Urinary bladder (tissue), 4 donors: ENCODE measurements around the gene COX7B. TPM values are rescaled to one million over a fixed set of nuclear protein-coding genes. Genes with fewer than 3 reads are reported as not detected.
"Not testable (repeated sequence)": the region's sequence is repeated elsewhere in the genome, so short reads cannot be mapped to it uniquely, and the experiment has no call there.

Source experiments
- DNase-seq: peaks from one replicate; pipeline ENCODE4 v3.0.0-alpha.2; 2015; ENCODE audit errors: extremely low spot score
- H3K27ac ChIP-seq: one replicate; pipeline ENCODE4 v1.5.1; 2013; ENCODE audit warnings: low read depth, mild to moderate bottlenecking, moderate library complexity
- H3K36me3 ChIP-seq: one replicate; pipeline ENCODE4 v1.6.1; 2013; ENCODE audit warnings: mild to moderate bottlenecking, moderate library complexity; ENCODE audit not compliant: insufficient read depth
- H3K4me1 ChIP-seq: one replicate; pipeline ENCODE4 v1.6.1; 2013; ENCODE audit warnings: mild to moderate bottlenecking, moderate library complexity; ENCODE audit not compliant: insufficient read depth
- H3K4me3 ChIP-seq: one replicate; pipeline ENCODE4 v1.5.1; 2013; ENCODE audit warnings: low read depth, low read length
- WGBS: extraction: QIAGEN DNeasy Blood & Tissue Kit; methylation state at CpG from one replicate; pipeline ENCODE4 v1.1.7; 2013; 5-methylcytosine and 5-hydroxymethylcytosine counted together
- polyA plus RNA-seq: library from polyadenylated mRNA; stranded (reverse); fragments of 200-250 nt; gene quantifications from one replicate; pipeline ENCODE4 v1.2.3, GENCODE V29; 2013
- total RNA-seq: library from RNA; depleted of rRNA; stranded (reverse); fragments of >200 nt; gene quantifications from one replicate; pipeline ENCODE4 v1.2.3, GENCODE V29; 2014
- donor health status: healthy with polysubstance abuse.
- donor health status: healthy.

Gene COX7B
- total RNA-seq (350 TPM), polyA plus RNA-seq (645 TPM)

DNA sequence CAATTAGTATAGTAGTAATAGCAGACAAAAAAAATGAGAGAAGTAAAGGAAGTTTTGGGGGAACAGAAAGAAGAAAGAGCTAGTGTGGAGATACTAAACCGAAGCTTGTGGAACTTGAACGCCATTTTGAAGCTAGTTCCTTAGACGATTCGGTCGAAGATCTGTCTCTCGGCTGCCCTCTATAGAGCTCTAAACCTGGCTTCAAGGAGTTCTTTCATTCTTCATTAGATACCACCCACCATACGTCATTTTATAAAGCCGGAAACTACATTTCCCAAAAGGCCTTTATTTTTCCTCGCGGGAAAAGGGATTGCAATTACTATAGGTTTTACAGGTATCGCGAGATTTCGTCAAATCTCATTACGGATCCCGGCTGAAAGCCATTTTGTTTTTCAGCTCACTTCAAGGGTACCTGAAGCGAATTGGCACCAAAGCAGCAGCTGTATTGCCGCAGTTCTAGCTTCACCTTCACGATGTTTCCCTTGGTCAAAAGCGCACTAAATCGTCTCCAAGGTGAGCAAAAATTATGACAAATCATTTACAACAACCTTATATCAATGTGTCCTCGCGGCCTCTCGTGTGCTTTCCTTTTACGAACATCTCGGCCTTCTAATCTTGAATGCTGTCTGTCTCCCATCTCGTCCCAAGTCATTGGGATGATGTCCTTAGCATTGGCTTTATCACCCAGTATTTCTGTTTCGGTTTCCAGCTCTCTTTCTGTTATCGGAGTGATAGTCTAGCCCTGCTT is at the start of gene COX7B:
TSS of gene COX7B (plus strand) at position 388 of the 748 bp plus-strand sequence. CDS start at position 474, 86 bp downstream.
- Histone ChIP-seq H3K4me1 (no peaks in the 10 kb centered on the region), H3K27ac (peak within 1 kb of the TSS; percentile 50), H3K4me3 (peak within 1 kb of the TSS; percentile 49), H3K36me3 (no peaks in the 10 kb centered on the region)
- peak; percentile 96 for DNase-seq
- WGBS: under 1% methylated on average over 28 of the region's 28 CpGs

DNA sequence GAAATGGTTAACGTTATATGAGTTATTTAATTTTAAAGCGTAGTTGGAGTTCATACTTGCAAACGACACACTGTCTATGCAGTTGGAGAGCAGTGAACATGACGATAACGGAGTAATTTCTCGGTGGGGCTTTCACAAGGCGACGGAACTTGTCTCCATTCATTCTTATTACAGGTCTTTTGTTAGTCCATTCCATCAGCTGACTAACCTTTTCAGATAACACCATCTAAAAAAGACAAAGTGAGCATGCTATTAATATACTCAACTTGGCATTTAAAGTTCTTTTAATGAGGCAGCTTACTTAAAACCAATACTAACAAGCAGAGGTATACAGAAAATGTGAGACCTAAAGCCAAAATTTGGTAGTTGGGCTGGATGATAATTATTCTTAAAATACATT is 23.9 kb upstream of the COX7B start:
- no peak overlapping the region for H3K27ac ChIP-seq
- no peaks in the 10 kb centered on the region for H3K4me1 ChIP-seq
- H3K4me3 ChIP-seq: no peak overlapping the region
- no peak for DNase-seq
- 96% methylated on average over 8 of the region's 8 CpGs for WGBS
- no peaks in the 10 kb centered on the region for H3K36me3 ChIP-seq

DNA sequence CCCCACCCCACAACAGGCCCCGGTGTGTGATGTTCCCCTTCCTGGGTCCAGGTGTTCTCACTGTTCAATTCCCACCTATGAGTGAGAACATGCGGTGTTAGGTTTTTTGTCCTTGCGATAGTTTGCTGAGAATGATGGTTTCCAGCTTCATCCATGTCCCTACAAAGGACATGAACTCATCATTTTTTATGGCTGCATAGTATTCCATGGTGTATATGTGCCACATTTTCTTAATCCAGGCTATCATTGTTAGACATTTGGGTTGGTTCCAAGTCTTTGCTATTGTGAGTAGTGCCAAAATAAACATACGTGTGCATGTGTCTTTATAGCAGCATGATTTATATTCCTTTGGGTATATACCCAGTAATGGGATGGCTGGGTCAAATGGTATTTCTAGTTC is 17.9 kb upstream of the COX7B start:
- H3K4me1 ChIP-seq, H3K36me3 ChIP-seq, H3K27ac ChIP-seq, DNase-seq, H3K4me3 ChIP-seq: not testable (repeated sequence)
- 77% methylated on average over 4 of the region's 4 CpGs for WGBS

- WGBS: 87% methylated on average over 2 of the region's 2 CpGs
These were observed 6.4 kb upstream of the COX7B start for GRCh38 chrX:77892887-77893286.

GRCh38 chrX:77893713-77894112 is 5.6 kb upstream of the COX7B start:
- Histone ChIP-seq H3K4me3 (no peak overlapping the region), H3K36me3 (no peaks in the 10 kb centered on the region), H3K4me1 (no peaks in the 10 kb centered on the region), H3K27ac (no peak overlapping the region)
- no peak for DNase-seq
- 78% methylated on average over 10 of the region's 10 CpGs for WGBS

More at GRCh38 chrX:77892887-77893286, 6.4 kb upstream of the COX7B start:
- no peaks in the 10 kb centered on the region for H3K36me3 ChIP-seq
- no peaks in the 10 kb centered on the region for H3K4me1 ChIP-seq
- no peak overlapping the region for H3K27ac ChIP-seq
- H3K4me3 ChIP-seq: no peak overlapping the region
- no peak for DNase-seq

GRCh38 chrX:77894921-77895886 is 4.1 kb upstream of the COX7B start, which contains the start of gene MAGT1:
TSS of gene MAGT1 (minus strand) at chrX:77895435. CDS start at chrX:77895410, 25 bp downstream.
- DNase-seq: peak; percentile 94
- no peaks in the 10 kb centered on the region for H3K4me1 ChIP-seq
- WGBS: under 1% methylated on average over 49 of the region's 49 CpGs
- peak within 1 kb of the TSS; percentile 95 for H3K27ac ChIP-seq
- H3K4me3 ChIP-seq: peak within 1 kb of the TSS; percentile 53
- H3K36me3 ChIP-seq: no peaks in the 10 kb centered on the region

DNA sequence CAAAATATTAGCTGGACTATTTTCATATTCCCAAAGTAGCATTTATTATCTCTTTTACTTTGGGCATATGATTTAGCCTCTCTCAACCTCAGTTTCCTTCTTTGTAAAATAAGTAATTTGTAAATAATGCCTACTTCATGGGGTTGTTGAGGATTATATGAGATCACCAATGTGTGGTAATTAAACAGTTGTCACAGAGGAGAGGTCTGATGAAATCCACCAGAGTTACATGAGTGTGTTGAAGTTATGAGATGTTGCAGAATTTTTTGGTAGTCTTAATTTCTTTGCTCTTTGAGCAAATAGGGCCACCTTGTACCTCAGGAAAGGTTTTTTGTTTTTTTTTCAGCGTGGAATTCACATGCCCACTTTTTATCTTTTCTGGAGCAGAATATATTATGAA is 1.4 kb downstream of the COX7B start:
- 83% methylated on average over 1 of the region's 1 CpG for WGBS
- DNase-seq: no peak
- no peak overlapping the region for H3K27ac ChIP-seq
- H3K36me3 ChIP-seq: no peaks in the 10 kb centered on the region
- no peak overlapping the region for H3K4me3 ChIP-seq
- H3K4me1 ChIP-seq: no peaks in the 10 kb centered on the region

DNA sequence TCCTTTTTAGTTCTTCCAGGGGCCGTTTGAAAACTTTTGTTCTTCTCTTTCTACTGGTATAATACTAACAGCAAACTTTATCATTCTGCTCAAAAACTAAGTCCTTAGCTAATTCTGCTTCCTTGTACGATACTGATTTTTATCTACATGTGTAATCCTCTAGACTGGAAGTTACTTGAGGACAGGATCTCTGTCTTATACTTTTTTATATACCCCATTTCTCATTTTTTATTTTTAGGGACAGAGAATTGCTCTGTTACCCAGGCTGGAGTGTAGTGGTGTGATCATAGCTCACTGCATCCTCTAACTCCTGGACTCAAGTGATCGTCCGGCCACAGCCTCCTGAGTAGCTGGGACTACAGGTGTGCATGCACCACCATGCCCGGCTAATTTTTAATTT is 2.2 kb downstream of the COX7B start:
- WGBS: 88% methylated on average over 5 of the region's 5 CpGs
- no peak overlapping the region for H3K4me3 ChIP-seq

GRCh38 chrX:77910108-77910840 is 11.0 kb downstream of the COX7B start, which contains the start of gene ATP7A:
TSS of gene ATP7A (plus strand) at chrX:77910693. CDS start at chrX:77971642, 60,949 bp downstream.
- 3% methylated on average over 36 of the region's 36 CpGs for WGBS
- DNase-seq: peak; percentile 70
- H3K36me3 ChIP-seq: no peaks in the 10 kb centered on the region
- peak within 1 kb of the TSS; percentile 84 for H3K27ac ChIP-seq
- H3K4me3 ChIP-seq: peak within 1 kb of the TSS; percentile 54
- H3K4me1 ChIP-seq: no peaks in the 10 kb centered on the region

More for the DNA sequence above, 2.2 kb downstream of the COX7B start:
- Histone ChIP-seq H3K4me1 (no peaks in the 10 kb centered on the region), H3K27ac (no peak overlapping the region), H3K36me3 (no peaks in the 10 kb centered on the region)
- DNase-seq: no peak

DNA sequence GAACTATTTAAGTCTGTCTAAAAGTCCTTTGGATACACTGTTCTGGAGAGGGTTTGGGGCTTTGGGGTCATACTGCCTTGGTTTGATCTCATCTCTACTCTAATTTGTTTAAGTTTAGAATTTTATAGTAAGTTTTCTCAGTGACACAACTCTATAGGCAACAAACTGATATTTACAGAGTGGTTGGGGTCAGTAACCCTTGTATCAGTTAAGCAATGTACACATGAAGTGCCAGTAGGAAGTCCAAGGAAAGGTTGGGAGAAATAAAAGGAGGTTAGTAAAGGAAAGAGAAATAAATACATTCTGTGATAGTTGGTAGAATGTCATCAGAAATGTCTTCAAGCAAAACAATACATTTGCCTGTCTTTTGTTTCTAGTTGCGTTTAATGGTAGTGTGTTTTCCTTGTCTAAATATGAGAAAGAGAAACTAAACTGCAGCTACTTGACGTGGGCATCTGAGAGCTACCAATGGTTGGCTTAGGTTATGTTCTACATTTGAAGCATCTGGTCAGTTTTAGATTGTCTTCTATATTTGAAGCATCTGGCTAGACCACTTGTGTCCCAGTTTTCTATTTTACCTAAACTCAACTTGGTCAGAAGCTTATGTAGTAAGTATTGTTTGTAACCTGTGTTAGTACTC is 18.1 kb downstream of the COX7B start:
- no peak overlapping the region for H3K27ac ChIP-seq
- H3K4me3 ChIP-seq: no peak overlapping the region
- H3K36me3 ChIP-seq: no peaks in the 10 kb centered on the region
- DNase-seq: no peak
- WGBS: 70% methylated on average over 2 of the region's 2 CpGs
- H3K4me1 ChIP-seq: no peaks in the 10 kb centered on the region

DNA sequence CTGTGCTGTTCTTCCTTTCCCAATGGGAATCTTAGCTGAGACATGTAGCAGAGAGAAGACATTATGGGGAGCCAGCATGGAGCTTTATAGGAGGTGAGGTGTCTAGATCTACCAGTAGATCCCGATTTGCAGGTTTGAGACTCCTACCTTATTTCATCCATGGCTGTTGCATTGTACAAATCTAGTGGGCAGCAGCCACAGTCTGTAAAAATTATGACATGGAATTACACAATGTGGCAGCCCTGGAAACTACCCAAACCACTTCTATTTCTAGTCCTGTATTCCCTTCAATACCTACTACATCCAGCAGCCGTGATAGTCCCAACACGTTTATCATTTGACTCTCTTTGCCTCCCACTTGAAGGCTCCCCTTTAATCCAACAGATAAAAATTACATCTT is 19.3 kb downstream of the COX7B start:
- DNase-seq: no peak
- Histone ChIP-seq H3K4me1 (no peaks in the 10 kb centered on the region), H3K27ac (no peak overlapping the region), H3K4me3 (no peak overlapping the region), H3K36me3 (no peaks in the 10 kb centered on the region)
- 55% methylated on average over 3 of the region's 3 CpGs for WGBS

DNA sequence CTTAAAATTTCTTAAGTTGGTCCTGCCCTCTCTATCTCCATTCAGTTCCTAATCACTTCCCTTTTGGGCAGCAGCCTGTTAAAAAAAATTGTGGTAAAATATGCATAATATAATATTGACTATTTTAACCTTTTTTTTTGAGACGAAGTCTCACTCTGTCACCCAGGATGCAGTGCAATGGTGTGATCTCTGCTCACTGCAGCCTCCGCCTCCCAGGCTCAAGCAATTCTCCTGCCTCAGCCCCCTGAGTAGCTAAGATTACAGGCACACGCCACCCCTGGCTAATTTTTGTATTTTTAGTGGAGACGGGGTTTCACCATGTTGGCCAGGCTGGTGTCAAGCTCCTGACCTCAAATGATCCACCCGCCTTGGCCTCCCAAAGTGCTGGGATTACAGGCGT is 20.1 kb downstream of the COX7B start:
- H3K4me3 ChIP-seq, H3K4me1 ChIP-seq, H3K27ac ChIP-seq, DNase-seq, H3K36me3 ChIP-seq: not testable (repeated sequence)
- WGBS: 80% methylated on average over 6 of the region's 6 CpGs

DNA sequence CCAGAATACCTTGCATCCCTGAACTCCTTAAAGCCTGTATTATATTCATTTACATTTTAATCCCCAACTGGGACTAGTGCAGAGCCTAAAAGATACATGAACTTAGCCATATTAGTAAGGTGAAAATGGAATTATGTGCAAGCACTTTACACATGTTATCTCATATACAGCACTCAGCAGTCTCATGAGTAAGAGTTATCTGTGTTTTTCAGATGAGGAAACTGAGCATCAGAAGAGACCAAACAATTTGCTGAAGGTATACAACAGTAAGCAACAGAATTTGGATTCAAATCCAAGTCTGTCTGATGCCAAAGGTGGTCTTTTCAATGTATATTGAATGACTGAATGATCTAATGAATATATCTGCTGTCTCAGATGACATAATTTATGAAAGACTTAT is 23.5 kb downstream of the COX7B start:
- no peak for DNase-seq
- Histone ChIP-seq H3K27ac (no peak overlapping the region), H3K4me1 (no peaks in the 10 kb centered on the region), H3K4me3 (no peak overlapping the region), H3K36me3 (no peaks in the 10 kb centered on the region)
